Activated T-helper 1 cell treated with anti-CD3 and anti-CD28 coated beads, Interleukin-12 subunit alpha, Interleukin-12 subunit beta, Interleukin-2, Interleukin-4 antibody, amounts not matched to agents 30 ng/mL and 10 ng/mL and 1 ng/mL, durations not matched to agents 14 hours and 24 hours and 36 hours (primary cell): ENCODE measurements around the gene ABCA13. TPM values are rescaled to one million over a fixed set of nuclear protein-coding genes. Genes with fewer than 3 reads are reported as not detected.

Experiments used
- DNase-seq: peaks from one replicate; pipeline ENCODE4 v3.0.0; 2021; ENCODE audit warnings: low spot score
- H3K27ac Mint-ChIP-seq: one replicate; pipeline ENCODE4 v1.8.0; 2021; ENCODE audit warnings: mild to moderate bottlenecking, mixed read lengths
- H3K27me3 Mint-ChIP-seq: one replicate; pipeline ENCODE4 v1.8.0; 2022; ENCODE audit warnings: mild to moderate bottlenecking, moderate library complexity, mixed read lengths; ENCODE audit not compliant: insufficient read depth
- H3K36me3 Mint-ChIP-seq: one replicate; pipeline ENCODE4 v1.8.0; 2021; ENCODE audit warnings: low read depth, mixed read lengths
- H3K4me1 Mint-ChIP-seq: one replicate; pipeline ENCODE4 v1.8.0; 2021; ENCODE audit warnings: low read depth, mixed read lengths
- H3K4me3 Mint-ChIP-seq: one replicate; pipeline ENCODE4 v1.8.0; 2021; ENCODE audit warnings: mild to moderate bottlenecking, moderate library complexity, mixed read lengths
- H3K9me3 Mint-ChIP-seq: one replicate; pipeline ENCODE4 v1.8.0; 2021; ENCODE audit warnings: mixed read lengths
- intact Hi-C: fragments of 100-400 bp; cut with micrococcal nuclease; formaldehyde crosslinking; loops from one replicate; pipeline ENCODE4 v1.15.1; 2024
- total RNA-seq: library from RNA; stranded (reverse); gene quantifications from 2 replicates; pipeline ENCODE4 v1.2.3, GENCODE V29; 2022

Gene ABCA13
- total RNA-seq, 1 donor from 2014 or later, result not detected

DNA sequence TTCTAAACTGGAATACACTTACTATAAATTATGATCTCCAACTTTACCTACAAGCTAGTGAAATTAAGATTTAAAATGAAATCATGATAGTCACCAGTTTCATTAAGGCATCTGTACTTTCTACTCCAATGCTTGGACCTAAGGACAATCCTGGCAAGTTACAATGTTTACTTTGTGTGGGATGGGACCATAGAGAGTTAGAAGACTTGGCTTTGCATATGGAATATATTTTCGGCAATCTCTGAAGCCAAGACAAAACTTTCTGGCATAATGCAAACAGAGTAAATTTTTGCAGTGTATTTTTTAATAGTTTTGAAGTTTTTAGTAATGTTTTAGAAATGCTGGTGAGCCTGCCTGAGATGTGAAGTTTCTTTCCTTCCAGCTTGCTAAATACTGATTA lies 248.9 kb downstream of the ABCA13 start:
- no peaks in the 10 kb centered on the region for H3K36me3 Mint-ChIP-seq
- no peaks in the 10 kb centered on the region for H3K4me1 Mint-ChIP-seq
- no peak for DNase-seq
- peaks cover 4% of the 10 kb centered on the region for H3K27me3 Mint-ChIP-seq
- no peaks in the 10 kb centered on the region for H3K9me3 Mint-ChIP-seq
- H3K4me3 Mint-ChIP-seq, result no peak overlapping the region
- intact Hi-C loops, result loop anchor here (10.0 kb wide), 1 partner anchor 455 kb away; no protein-coding TSS in a partner anchor
- no peak overlapping the region for H3K27ac Mint-ChIP-seq

DNA sequence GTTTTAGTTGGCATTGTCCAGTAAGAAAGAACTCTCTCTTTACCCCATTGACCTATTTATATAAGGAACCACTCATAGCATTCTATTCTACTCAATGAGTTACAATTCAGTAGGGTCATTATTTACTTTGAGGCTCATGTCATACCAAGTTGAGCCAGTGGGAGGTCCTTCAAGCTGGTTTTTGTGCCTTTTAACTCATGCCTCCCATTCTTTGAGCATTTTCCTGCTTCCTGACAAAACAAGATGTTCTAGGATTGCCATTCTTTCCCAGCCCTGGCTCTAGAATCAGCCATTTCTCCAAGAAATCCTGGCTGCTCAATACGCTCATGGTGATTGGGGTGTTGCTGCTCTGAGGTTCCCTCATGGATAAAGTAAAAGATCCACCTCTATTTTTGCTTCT lies 250.1 kb downstream of the ABCA13 start:
- Mint-ChIP-seq H3K27me3 (peaks cover 4% of the 10 kb centered on the region), H3K4me3 (no peak overlapping the region), H3K27ac (no peak overlapping the region), H3K9me3 (no peaks in the 10 kb centered on the region), H3K4me1 (no peaks in the 10 kb centered on the region), H3K36me3 (no peaks in the 10 kb centered on the region)
- intact Hi-C loops, result loop anchor here (10.0 kb wide), 1 partner anchor 453 kb away; no protein-coding TSS in a partner anchor
- DNase-seq, result no peak

DNA sequence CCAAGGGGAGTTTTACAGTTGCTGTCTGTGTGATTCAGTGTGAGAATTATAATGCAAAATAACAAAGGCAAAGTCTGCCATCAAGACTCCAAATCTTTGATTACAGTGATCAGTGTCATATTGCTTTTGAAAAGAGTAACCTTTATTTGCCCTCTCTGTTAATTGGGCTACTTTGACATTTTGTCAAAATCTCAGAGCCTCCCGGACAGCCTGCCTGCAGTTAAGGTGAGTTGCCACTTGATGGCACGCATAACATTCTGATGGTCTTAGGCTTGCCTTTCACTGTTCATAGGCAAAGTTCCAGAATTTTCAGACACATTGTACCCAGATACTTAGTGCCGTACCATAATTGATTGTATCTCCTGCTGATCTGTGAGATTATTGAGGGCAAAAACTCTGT lies 253.5 kb downstream of the ABCA13 start:
- DNase-seq, result no peak
- Mint-ChIP-seq H3K9me3 (no peaks in the 10 kb centered on the region), H3K27me3 (no peaks in the 10 kb centered on the region), H3K27ac (no peak overlapping the region), H3K4me3 (no peak overlapping the region), H3K4me1 (no peaks in the 10 kb centered on the region), H3K36me3 (no peaks in the 10 kb centered on the region)
- intact Hi-C loops, result loop anchor here (10.0 kb wide), 1 partner anchor 450 kb away; no protein-coding TSS in a partner anchor

DNA sequence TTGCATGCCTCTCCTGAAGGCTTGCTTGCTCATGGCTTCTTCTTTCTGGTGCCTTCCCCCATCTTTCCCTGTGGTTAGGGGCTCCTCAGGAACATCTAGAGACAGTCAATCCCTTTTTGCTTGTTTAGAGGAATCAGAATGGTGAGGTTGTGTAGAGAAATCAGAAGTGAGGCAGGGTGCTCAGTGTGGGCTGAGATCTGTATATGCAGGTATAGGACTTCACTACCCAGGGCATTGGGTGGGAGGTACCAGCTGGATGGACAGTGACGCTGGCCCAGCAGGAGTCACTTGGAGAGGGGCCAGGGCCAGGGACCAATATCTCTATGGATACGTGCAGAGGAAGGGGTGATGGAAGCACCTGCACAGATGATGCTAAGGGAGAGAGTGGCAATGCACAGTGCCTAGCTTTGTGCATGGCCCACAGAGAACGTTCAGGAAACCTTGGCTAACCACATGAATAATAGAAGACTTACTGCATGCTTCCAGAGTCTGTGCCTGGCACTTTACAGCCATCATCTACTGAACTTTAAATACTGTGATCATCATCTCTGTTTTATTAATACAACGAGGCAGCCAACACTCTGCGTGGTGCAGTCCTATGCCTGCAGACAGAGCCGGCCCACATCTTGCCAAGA lies 255.2 kb downstream of the ABCA13 start:
- Mint-ChIP-seq H3K4me3 (no peak overlapping the region), H3K4me1 (no peaks in the 10 kb centered on the region), H3K27me3 (no peaks in the 10 kb centered on the region), H3K9me3 (no peaks in the 10 kb centered on the region), H3K27ac (no peak overlapping the region), H3K36me3 (no peaks in the 10 kb centered on the region)
- DNase-seq, result no peak
- intact Hi-C loops, result loop anchor here (10.0 kb wide), 1 partner anchor 448 kb away; no protein-coding TSS in a partner anchor

DNA sequence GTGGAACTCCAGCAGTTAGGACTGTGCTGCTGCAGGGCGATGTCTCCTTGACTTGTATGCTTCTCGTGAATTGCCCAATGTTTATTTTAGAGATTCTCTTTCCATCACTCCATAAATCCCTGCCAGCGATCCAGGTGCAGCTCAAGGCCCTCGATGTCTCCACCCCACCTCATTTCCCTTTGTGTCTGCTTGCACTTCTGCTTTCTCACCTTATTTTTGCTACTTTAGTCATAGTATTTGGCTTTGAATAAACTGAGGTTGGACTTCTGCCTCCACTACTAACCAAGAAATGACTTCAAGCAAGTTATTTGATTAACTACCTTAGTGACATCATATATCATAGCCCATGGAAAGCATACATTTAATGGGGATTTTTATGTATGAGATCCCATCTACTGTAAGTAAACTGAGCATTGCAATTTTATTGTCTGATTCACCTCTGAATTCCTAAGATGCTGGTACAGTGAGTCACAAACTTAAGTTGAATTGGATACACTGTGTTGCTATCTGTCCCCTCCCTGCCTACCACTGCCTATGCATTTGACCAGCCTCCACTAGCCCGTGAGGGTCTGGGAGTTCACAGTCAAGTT lies 255.8 kb downstream of the ABCA13 start:
- H3K27ac Mint-ChIP-seq, result no peak overlapping the region
- no peaks in the 10 kb centered on the region for H3K9me3 Mint-ChIP-seq
- no peak for DNase-seq
- intact Hi-C loops, result loop anchor here (10.0 kb wide), 1 partner anchor 448 kb away; no protein-coding TSS in a partner anchor
- no peaks in the 10 kb centered on the region for H3K4me1 Mint-ChIP-seq
- no peaks in the 10 kb centered on the region for H3K36me3 Mint-ChIP-seq
- no peaks in the 10 kb centered on the region for H3K27me3 Mint-ChIP-seq
- no peak overlapping the region for H3K4me3 Mint-ChIP-seq

DNA sequence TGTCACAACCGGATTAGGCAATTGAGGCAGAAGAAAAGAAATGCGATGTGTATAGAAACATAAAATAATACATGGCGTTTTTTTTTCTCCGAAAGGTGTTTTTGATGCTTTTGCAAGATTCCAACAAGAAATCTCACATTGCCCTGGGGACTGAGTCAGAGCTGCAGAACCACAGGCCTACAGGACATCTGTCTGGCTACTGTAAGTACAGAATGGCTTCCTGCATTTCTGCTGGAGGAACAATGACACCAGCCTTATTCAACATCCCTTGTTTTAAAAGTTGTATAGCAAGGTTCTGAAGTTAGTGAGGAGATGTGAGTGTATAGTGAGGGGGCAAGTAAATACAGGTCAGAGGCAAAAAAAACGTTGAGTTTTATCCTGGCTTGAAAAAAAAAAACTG lies 256.4 kb downstream of the ABCA13 start:
- H3K9me3 Mint-ChIP-seq, result no peaks in the 10 kb centered on the region
- DNase-seq, result no peak
- H3K36me3 Mint-ChIP-seq, result no peaks in the 10 kb centered on the region
- no peaks in the 10 kb centered on the region for H3K27me3 Mint-ChIP-seq
- intact Hi-C loops, result loop anchor here (10.0 kb wide), 1 partner anchor 447 kb away; no protein-coding TSS in a partner anchor
- H3K27ac Mint-ChIP-seq, result no peak overlapping the region
- H3K4me1 Mint-ChIP-seq, result no peaks in the 10 kb centered on the region
- no peak overlapping the region for H3K4me3 Mint-ChIP-seq

DNA sequence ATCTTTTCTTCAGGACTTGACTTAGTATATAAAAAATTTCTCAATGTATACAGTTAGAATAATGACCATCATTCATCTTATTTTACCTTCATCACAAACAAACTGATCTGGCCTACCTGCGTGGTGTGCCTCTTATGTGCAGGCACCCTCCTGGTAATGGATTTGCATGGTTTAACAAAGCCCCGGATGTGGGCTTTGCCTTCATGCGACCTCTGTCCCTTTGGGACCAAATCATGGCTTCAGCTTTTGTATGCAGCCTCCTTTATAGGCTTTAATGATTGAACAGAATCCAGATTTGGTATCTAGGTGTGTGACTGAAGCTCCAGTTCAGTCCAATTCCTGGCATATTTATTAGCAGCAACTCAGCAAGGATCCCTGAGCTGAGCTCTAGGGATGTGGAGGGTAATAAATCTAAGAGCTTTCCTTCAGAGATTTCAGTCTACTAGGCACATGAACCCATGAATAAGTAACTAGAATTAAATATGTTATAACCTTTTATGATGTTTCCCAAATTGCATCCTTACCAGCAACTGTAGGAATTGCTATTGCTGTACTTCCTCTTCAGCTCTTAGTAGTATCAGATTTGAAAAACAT lies 256.9 kb downstream of the ABCA13 start:
- Mint-ChIP-seq H3K27me3 (no peaks in the 10 kb centered on the region), H3K4me1 (no peaks in the 10 kb centered on the region), H3K4me3 (no peak overlapping the region), H3K27ac (no peak overlapping the region), H3K36me3 (no peaks in the 10 kb centered on the region), H3K9me3 (no peaks in the 10 kb centered on the region)
- DNase-seq, result no peak
- intact Hi-C loops, result loop anchor here (10.0 kb wide), 1 partner anchor 447 kb away; no protein-coding TSS in a partner anchor

DNA sequence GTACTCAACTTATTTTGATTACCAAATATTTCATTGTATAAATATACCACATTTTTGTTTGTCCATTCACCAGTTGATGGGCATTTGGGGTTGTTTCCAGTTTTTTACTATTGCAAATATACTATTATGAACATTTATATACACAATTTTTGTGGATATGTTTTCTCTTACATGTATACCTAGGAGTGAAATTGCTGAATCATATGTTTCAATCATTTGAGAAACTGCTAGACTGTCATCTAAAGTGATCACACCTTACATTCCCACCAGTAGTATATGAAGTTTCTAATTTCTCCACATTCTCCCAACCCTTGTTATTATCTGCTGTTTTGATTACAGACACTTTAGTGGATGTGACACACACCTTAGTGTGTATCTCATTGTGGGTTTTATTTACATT lies 257.9 kb downstream of the ABCA13 start:
- Mint-ChIP-seq H3K4me3 (no peak overlapping the region), H3K36me3 (no peaks in the 10 kb centered on the region), H3K4me1 (no peaks in the 10 kb centered on the region), H3K27ac (no peak overlapping the region), H3K9me3 (no peaks in the 10 kb centered on the region), H3K27me3 (no peaks in the 10 kb centered on the region)
- intact Hi-C loops, result loop anchor here (10.0 kb wide), 1 partner anchor 446 kb away; no protein-coding TSS in a partner anchor
- no peak for DNase-seq

DNA sequence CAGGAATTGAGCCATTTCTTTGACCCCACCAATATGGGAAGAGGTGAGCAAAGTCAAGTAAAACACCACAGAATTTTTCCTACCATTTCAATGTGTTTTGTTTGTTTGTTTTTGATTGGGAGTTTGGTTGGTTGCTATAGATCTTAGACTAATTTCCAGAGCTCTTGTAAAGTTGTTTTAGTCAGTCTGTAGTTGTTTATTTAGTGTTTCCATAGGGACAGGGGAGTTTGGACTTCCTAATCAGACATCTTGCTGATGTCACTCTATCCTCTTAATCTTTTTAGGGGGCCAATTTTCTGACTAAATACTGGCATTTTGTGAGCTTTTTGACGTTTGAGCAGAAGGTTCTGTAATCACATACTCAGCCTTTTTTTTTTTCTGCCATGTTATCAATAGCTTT lies 266.9 kb downstream of the ABCA13 start:
- intact Hi-C loops, result no loop called here
- no peak for DNase-seq
- Mint-ChIP-seq H3K27me3 (peaks cover 7% of the 10 kb centered on the region), H3K36me3 (no peaks in the 10 kb centered on the region), H3K4me3 (no peak overlapping the region), H3K9me3 (no peaks in the 10 kb centered on the region), H3K27ac (no peak overlapping the region), H3K4me1 (no peaks in the 10 kb centered on the region)

DNA sequence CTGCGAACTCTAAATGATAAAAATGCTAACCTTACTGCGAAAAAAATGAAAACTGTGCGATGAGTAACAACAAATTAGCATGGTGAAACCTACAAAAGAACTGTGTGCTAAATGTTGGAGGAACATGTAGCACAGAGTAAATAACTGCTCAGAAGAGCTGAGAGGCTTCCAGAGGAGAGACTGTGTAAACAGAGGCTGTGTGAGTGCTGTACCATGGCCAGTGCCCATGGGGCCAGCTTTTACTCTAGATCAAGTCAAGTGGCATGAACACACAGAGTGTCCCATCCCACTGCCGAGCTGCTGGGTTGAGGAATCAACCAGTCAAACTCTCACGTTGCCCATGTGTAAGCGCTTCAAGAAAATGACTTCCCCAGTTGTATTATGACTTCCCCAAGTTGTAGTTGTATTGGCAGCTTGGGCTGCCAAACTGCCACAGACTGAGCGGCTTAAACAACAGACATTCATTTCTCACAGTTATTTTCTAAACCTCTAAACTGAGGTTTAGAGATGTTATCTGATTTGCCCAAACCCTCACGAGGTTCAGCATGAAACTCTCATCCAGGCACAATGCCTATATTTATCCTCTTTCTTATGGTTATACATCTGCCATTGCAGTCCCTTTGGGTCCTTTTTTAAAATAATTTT lies 270.7 kb downstream of the ABCA13 start:
- H3K27ac Mint-ChIP-seq, result no peak overlapping the region

DNA sequence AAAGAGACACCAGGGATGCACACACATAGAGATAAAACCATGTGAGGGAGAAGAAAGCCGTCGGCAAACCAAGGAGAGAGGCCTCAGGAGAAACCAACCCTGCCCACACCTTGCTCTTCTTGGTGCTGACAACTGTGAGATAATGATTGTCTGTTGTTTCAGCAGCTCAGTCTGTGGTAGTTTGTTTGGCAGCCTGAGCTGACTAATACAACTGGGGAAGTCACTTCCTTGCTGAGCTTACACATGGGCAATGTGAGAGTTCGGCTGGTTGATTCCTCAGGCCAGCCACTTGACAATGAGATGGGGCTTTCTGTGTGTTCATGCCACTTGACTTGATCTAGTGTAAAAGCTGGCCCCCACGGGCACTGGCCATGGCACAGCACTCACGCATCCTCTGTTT lies 271.8 kb downstream of the ABCA13 start:
- Mint-ChIP-seq H3K4me3 (no peak overlapping the region), H3K27ac (no peak overlapping the region), H3K36me3 (no peaks in the 10 kb centered on the region), H3K4me1 (no peaks in the 10 kb centered on the region), H3K27me3 (peaks cover 4% of the 10 kb centered on the region), H3K9me3 (peaks cover 7% of the 10 kb centered on the region)
- intact Hi-C loops, result no loop called here
- no peak for DNase-seq

More for the DNA sequence above, 270.7 kb downstream of the ABCA13 start:
- H3K4me1 Mint-ChIP-seq, result no peaks in the 10 kb centered on the region
- peaks cover 4% of the 10 kb centered on the region for H3K27me3 Mint-ChIP-seq
- peaks cover 7% of the 10 kb centered on the region for H3K9me3 Mint-ChIP-seq
- intact Hi-C loops, result no loop called here
- H3K4me3 Mint-ChIP-seq, result no peak overlapping the region
- no peak for DNase-seq
- no peaks in the 10 kb centered on the region for H3K36me3 Mint-ChIP-seq

DNA sequence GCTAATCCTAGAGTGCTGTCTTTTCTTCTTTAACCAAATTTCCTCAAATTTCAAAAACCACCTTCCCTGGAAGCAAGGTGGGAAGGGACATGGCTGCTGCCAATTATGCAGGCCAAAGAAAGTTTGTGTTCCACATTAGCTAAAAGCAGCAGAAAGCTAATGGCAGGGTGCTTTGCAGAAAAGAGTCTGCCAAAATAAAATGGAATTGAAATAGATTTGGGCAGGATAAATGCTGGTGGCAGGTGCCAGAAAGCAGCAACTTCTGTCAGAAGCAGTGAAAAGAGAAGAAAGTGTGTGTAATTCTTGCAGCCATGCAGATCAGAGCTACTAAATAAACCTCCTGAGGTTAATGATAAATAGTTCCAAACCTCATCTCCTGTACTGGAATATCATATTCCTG lies 275.5 kb downstream of the ABCA13 start:
- DNase-seq, result no peak
- no peak overlapping the region for H3K4me3 Mint-ChIP-seq
- peaks cover 7% of the 10 kb centered on the region for H3K9me3 Mint-ChIP-seq
- no peak overlapping the region for H3K27ac Mint-ChIP-seq
- peaks cover 2% of the 10 kb centered on the region for H3K27me3 Mint-ChIP-seq
- no peaks in the 10 kb centered on the region for H3K36me3 Mint-ChIP-seq
- no peaks in the 10 kb centered on the region for H3K4me1 Mint-ChIP-seq
- intact Hi-C loops, result no loop called here

DNA sequence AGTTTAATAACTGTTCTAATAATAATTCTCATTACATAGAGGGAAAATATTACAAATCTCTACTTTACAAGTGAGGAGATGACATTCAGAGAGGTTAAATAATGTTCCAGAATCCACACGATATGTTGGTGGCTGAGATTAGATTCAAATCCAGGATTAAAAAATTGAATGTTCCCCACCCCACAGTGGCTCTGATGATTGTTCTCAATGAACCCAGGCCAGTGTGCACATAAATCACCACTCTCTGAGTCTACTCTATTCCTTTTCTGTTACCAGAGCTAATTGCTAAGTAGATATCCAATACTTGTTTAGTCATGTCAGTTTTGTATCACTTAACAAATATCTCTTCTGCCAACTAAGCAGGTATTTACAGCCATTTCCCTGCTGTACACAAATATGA lies 281.0 kb downstream of the ABCA13 start:
- no peak for DNase-seq
- no peaks in the 10 kb centered on the region for H3K4me1 Mint-ChIP-seq
- H3K9me3 Mint-ChIP-seq, result no peaks in the 10 kb centered on the region
- no peak overlapping the region for H3K27ac Mint-ChIP-seq
- no peak overlapping the region for H3K4me3 Mint-ChIP-seq
- H3K36me3 Mint-ChIP-seq, result no peaks in the 10 kb centered on the region
- peaks cover 2% of the 10 kb centered on the region for H3K27me3 Mint-ChIP-seq
- intact Hi-C loops, result no loop called here
